Measurements from ENCODE around the gene PCYOX1L.
A peak's percentile ranks its signal among the peaks of the same experiment; 100 is the strongest.

The PCYOX1L gene

DNA sequence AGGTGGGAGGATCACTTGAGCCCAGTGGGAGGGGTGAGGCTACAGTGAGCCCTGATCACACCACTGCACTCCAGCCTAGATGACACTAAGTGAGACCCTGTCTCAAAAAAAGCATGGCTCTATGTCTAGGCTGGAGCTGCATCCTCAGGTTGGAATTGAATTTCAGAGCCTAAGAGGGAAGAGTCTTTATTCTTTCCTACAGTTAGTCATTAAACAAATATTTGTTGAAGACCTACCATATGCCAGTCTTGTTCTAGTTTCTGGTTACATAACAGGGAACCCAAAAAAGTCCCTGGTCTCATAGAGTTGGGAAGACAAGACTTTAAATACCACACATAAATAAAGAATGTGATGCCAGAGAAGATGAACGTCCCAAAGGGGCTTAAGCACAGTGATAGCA lies 19.5 kb upstream of the PCYOX1L start:
- no peak for DNase-seq

DNA sequence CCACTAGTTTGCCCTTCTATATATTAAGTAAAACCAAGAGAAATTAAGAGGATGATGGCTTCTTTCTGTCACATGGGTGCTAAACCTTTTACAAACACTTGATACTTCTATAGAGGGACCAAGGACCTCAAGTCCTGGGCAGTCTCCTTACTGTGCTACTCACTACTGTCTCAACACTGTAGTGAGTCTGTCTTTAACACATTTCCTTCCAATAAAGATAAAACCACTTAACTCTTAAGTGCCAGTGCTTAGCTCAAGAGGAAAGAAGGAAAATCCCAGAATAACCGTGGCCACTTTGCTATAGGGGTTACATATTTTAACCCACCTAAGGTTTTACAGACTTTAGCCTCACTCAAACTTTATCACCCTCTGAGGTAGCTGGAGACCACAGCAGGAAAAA lies 16.9 kb upstream of the PCYOX1L start:
- no peak for DNase-seq

DNA sequence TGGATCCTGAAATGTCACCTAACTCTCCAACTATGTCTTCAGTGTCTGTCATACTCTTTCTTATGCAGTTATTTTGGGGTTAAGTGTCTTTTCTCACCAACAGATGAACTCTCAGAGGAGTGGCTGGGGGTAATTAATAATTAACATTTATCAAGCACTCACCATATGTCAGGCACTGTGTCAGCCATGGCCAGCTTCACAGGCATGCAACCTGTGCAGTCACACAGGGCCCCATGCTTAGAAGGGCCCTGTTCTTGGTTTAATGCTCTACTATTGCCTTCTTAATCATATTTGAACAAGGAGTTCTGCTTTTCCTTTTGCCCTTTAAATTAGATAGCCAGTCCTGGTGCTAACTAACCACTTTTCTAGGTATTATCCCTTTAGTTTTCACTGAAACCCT lies 16.0 kb upstream of the PCYOX1L start:
- no peak for DNase-seq

DNA sequence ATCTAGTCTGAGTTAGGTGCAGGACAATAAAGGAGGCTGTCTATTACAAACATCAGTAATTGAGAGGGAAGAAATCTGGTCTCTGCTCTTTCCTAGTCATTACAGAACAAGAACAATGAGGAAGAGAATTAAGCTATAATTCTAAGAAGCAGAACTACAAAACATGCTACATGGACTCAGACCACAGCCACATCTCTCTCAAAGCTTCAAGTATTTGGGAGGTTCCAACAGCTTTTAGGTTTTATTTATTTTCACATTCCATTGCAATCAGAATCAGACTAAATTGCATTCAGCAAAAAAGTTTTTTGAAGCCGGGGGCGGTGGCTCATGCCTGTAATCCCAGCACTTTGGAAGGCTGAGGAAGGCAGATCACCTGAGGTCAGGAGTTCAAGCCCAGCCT lies 13.7 kb upstream of the PCYOX1L start:
- no peak for DNase-seq

DNA sequence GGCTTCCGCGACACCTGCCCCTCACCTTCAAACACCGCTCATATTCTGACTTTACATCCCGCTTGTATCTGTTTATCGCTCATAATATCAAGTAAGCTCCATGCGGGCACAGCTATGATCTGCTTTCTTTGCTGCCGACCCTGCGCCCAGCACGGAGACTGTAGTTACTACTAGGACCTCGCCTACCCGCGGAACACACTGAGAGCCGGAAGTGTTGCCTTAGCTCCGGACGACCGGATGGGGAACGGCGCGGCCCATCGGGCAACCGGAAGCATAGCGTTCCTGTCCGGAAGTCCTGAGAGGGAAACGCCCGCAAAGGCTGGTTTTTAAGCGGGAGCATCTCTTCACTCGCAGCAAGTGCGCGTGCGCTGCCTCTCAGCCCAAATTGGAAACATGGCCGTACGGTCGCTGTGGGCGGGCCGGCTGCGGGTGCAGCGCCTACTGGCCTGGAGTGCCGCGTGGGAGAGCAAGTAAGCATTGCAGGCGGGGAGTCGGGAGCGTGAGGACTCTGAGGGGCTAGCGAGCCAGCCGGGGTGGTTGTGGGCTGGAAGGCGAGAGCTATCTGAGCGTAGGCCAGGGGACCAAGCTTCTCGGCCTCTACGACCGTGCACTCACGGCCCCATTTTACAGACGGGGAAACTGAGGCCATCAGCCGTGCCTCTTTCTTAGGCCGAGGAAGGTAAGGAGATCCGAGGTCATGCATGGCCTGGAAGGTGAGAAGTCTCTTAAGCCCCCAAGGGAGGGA lies 12.5 kb upstream of the PCYOX1L start, which contains the start of gene GRPEL2:
TSS of gene GRPEL2 (plus strand) at position 353 of the 745 bp plus-strand sequence. CDS start at position 394, 41 bp downstream.
- peak; percentile 98 for DNase-seq

DNA sequence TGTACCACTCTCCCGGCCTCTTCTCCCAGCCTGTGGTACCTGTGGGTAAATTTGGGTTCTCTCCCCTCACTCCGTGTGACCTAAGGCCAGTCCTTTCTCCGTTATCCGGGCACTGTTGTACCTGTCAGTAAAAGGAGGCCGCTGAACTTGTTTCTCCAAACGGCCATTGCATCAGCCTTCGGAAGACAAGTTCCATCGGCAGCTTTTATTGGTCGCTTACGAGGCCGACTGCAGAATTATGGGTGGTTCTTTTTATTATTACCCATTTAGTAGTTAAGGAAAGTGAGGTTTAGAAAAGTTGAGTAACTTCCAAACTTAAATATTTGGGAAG lies 12.0 kb upstream of the PCYOX1L start:
- DNase-seq = peak; percentile 51

DNA sequence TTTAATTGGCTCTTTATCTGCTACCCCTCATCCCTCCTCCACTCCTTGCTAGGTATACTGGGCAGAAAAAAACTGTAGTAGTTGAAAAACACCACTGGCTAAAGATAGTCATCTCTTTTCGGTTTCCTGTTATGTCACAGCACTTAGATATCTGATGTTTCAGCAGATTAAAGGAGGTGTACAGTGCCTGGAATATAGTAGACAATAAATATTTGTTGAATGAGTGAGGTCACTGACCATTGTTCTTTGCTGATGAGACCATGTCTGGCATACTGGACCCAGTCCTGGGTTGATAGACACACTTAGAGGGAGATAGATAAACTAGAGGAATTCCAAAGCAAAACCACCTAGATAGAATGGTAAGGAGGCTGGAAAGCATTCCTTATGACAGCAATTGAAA lies 9.3 kb upstream of the PCYOX1L start:
- DNase-seq = no peak

DNA sequence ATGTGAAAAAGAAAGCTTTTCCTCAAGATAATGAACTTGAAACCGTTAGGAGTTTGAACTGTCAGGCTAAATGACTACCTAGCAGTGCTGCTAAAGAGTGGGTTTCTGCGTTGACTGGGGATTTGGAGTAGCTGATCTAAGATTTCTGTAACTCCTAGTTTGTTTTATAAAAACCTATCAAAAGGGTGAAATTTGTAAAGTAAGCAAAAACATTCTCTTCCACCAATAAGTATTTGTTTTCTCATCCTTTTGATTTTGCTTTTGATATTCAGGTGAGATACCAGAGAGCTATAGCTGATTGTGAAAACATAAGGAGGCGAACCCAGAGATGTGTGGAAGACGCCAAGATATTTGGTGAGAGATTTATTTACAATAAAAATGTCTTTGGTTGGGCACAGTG lies 8.5 kb upstream of the PCYOX1L start:
- no peak for DNase-seq

DNA sequence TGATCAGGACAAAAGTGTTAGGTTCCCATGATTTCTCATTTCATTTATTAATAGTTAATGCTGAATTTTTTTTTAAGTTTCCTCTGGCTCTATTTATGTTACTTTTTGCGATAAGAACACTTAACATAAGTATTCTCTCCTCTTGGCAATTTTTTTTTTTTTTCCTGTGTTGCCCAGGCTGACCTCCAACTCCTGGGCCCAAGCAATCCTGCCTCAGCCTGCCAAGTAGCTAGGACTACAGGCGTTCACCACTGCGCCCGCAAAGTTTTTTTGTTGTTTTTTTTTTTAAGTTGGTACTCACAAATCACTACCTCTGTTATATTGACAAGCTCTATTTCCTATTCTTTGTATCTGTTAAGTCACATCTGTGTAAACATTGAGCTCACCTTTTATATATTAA lies 5.7 kb upstream of the PCYOX1L start:
- no peak for DNase-seq

DNA sequence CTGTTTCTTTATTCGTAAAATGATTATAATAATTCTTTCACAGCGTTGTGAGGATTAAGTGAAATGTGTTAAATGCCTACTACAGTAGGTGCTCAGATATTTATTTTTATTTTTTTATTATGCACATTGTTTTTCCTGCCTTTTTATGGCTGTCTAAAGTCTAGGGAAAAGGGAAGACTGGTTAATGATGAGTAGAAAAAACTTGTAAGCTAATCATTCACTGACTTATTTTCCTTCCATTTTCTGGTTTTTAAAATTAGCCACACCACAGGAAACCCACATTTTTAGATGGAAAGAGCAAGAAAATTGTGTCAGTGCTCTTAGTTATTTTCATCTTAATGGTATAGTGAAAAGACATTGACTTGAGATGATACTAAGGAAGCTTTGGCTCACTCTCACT lies 3.9 kb upstream of the PCYOX1L start:
- DNase-seq = no peak

DNA sequence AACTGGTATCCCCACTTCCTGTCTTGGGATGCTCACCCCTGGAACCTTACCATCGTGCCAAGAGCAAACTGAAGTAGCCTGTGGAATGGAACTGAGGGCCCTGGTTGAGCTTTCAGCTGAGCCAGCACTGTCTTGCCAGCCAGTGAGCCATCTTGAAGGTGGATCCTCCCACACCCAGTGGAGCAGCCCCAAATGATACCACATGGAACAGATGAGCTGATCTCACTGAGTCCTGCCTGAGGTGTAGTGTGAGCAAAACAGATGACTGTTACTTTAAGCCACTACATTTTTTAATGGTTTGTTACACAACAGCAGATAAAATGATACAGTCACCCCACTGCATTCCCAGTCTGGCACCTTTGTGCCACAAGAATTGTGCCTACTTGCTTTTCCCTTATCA lies 2.2 kb upstream of the PCYOX1L start:
- DNase-seq = no peak

DNA sequence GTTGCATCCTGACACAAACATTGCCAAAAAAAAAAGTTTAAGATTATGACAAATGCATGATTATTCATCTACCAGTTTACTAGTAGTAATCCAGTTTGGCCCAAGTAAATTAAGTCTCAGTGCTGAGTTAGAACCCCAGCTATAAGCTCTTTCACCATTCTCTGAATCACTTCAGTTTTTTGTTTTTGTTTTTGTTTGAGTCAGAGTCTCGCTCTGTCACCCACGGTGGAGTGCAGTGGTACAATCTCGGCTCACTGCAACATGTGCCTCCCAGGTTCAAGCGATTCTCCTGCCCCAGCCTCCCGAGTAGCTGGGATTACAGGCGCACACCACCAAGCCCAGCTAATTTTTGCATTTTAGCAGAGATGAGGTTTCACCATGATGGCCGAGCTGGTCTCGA lies 1.5 kb upstream of the PCYOX1L start:
- DNase-seq = no peak

DNA sequence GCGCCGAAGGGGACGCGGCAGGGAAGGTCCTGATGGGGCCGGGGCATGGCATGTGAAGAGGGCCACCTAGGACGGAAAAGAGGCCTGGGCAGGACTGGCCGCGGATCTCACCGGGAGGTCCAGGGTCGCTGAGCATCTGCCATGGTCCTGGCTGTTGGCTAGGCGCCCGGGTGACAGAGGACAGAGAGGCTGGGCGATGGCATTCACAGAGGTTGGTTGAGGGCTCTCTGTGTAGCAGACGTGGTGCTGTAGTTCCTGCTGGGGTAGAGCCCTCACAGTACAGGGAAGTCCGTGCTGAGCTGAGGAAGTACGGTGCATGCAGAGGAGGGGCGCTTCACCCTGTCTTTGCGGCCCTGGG lies 427 bp downstream of the PCYOX1L start:
- DNase-seq = no peak

DNA sequence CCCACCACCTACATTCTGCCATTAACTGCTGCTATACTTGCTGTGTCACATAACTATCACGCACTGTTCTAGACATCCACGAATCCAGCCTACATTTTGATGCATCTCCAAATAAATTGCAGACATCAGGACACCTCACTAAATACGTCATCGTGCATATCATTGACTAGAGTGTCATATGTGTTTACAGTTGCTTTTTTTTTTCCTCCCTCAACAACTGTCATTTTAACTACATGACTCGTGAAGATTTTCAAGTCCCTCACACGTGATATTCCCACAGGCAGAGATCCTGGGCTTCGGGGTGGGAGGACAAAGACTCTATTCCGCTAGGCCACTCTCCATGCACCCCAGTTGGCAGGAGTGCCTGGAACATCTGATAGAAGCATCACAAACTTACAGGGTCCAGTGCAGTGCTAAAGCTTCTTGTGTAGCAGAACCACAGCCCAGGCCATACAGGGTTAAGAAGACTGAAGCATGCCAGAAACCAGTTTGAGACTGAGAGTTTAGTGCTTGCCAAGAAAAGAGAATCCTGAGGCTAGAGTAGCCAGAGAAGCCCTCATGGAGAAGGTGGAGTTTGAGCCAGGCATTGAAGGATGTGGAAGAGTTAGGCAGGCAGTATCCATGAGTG lies 1.1 kb downstream of the PCYOX1L start:
- no peak for DNase-seq

DNA sequence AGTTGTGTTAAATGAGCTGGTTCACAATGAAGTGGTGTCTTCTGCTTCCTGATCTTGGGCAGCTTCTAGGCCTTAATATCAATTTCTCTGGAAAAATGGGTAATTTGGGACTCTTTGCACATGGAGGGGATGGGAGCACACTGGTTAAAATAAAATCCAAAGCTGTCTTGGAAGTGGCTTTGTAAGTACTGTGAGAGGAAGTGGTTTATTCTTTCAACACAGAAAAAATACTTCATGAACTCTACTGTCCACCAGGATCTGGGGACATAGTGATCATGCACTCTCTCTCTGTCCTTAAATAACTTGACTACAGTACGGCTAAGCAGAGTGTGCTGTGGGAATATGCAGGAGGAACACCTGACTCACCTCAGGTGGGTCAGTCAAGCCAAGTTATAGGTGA lies 2.4 kb downstream of the PCYOX1L start:
- DNase-seq = no peak

DNA sequence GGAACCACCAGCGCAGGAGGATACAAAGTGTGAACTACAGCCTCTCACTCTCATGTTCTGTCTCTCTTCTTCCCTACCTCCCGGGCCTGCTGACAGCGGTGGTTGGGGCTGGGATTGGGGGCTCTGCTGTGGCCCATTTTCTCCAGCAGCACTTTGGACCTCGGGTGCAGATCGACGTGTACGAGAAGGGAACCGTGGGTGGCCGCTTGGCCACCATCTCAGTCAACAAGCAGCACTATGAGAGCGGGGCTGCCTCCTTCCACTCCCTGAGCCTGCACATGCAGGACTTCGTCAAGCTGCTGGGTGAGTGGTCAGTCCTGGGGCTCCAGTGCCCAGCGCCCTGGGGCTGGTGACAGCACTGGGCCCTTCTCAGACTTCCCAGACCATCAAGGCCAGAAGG lies 4.7 kb downstream of the PCYOX1L start:
- DNase-seq = no peak

DNA sequence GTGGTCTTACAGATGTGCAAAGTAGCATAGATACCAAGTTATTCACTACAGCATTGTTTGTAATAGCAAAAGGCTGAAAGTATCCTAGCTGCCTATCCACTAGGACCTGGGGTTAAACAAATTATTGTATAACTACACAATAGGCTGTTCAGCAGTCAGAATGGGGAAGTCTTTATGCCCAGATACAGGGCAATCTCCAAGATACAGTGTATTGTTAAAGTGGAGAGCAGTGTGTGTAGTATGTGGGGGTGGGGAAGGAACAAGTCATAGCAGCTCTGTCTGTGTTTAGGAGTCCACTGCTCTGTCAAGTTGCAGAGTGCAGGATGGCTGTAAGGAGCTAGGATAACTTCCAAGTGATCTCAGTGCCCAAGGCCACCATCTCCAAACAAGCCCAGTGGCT lies 5.5 kb downstream of the PCYOX1L start:
- DNase-seq = no peak

DNA sequence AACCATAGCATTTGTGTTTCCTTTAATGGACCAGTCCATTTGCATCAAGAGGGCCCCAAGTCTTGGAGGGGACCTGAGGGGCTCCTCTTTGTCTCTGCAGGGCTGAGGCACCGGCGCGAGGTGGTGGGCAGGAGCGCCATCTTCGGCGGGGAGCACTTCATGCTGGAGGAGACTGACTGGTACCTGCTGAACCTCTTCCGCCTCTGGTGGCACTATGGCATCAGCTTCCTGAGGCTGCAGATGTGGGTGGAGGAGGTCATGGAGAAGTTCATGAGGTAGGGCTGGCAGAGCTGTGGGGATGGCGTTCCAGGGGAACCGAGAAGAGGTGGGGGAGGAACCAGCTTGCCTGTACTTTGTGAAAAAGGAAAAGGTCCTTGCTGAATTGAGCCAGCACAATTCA lies 6.1 kb downstream of the PCYOX1L start:
- no peak for DNase-seq

DNA sequence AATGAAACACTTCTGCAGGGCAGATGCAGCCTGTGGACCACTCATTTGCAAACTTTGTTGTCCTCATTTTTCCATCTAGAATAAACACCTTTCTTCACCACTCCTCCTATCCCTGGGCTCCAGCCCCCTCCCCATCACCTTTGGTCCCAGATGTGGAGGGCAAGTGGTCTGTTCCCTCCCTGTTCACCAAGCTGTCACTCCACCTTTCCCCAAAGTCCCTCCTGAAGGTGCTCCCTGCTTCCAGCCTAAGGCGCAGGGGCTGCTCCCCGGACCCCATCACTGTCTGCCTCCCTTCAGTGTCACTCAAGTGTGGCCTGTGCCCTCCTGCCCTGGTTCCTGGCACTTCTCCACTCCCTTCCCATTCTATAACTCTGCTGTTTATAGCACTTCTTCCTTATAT lies 6.9 kb downstream of the PCYOX1L start:
- no peak for DNase-seq

DNA sequence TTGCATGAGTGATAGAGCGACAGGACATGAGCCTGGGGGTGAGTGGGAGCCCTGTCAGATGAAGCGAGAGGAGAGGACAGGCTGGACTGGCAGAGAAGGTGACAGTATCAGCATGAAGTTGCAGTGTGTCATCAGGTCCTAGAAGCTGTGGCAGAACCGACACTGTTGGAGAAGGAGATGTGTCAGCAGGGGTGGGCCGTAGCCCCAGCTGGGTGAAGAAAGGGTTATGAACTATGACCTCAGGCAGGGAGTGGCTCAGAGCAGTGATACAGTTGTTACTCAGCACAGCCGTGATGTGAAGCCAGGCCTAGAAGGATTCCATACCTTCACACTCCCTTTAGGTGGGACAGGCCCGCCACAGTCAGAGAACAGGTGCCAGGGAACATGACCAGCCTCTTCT lies 7.6 kb downstream of the PCYOX1L start:
- no peak for DNase-seq

DNA sequence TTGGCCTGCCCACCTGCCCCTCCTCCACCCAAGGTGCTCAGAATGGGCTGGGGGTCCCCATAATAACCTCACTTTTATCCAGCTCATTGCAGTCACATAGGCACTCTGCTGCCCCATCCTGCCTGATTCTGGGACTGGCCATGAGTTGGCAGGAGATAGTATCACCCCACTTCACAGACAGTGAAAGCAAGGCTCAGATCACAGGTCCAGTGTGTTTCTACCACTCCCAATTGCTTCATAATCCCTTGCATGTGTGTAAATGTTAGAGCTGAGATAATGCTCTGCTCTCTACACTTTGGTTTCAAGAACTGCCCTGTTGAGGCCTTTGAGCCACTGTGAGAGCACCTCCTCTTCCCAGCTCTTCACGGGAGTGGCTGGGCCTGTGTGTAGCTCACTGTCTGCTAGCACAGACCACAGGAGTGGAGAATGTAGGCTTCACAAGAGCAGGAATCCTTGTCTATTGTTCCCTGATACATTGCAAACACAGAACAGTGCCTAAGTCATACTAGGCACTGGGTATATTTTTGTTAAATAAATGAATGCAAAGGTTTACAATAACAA lies 8.4 kb downstream of the PCYOX1L start:
- DNase-seq = no peak

DNA sequence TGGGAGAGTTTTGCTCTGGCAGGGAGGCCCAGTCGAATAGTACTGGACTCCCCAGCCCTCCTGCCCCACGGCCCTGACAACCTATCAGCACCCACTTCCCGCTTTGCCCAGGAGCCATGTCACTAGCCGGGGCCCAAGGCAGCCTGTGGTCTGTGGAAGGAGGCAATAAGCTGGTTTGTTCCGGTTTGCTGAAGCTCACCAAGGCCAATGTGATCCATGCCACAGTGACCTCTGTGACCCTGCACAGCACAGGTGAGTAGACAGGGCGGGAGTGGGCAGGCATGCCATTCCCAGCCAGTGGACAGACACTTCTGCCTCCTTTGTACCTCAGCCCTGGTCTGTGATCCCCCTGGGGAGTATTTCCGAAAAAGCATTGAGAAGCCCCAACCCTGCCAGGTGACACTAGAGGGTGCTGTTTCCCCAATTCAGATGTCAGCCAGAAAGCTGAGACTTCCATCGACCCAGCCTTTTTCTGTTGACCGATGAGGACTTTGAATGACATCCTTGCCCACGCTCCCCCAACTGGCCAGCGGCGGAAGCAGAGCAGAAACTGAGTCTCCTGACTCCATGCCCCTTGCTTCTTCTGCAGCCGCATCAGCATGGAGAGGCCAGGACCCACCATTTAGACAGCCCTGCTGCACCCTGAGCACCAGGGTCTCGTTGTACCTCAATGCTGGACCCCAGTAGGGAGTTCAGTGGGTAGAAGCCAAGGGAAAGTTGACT lies 9.6 kb downstream of the PCYOX1L start:
- peak; percentile 80 for DNase-seq

DNA sequence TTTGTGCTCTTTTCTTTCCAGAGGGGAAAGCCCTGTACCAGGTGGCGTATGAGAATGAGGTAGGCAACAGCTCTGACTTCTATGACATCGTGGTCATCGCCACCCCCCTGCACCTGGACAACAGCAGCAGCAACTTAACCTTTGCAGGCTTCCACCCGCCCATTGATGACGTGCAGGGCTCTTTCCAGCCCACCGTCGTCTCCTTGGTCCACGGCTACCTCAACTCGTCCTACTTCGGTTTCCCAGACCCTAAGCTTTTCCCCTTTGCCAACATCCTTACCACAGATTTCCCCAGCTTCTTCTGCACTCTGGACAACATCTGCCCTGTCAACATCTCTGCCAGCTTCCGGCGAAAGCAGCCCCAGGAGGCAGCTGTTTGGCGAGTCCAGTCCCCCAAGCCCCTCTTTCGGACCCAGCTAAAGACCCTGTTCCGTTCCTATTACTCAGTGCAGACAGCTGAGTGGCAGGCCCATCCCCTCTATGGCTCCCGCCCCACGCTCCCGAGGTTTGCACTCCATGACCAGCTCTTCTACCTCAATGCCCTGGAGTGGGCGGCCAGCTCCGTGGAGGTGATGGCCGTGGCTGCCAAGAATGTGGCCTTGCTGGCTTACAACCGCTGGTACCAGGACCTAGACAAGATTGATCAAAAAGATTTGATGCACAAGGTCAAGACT lies 10.3 kb downstream of the PCYOX1L start:
- DNase-seq = no peak

DNA sequence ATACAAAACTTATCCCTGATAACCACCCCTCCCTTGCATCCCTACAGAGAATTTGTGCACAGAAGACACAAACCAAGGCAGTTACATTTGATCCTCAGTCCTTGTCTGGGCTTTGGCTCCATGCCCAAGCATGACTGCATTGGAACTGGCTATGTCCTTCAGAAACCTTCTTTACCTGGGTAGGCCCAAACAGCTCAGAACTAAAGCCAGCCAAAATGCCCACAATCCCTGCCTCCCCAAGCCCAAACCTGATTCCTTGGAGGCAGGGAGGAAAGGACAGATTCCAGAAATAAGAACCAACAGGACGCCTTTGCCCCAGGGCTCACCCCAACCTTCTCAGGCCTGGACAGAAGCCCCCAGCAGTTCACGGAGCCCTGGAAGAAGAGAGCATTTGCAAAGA lies 13.0 kb downstream of the PCYOX1L start:
- no peak for DNase-seq
